HG03097 (cell line): Measurements from ENCODE around the gene KDM4C.
A peak's percentile ranks its signal among the peaks of the same experiment; 100 is the strongest.

Experiments used
- ATAC-seq: cut with Tn5 transposase; IDR thresholded peaks from one replicate; pipeline ENCODE4 v1.9.1; 2021; ENCODE audit not compliant: unreplicated experiment, low FRiP score

Gene KDM4C

GRCh38 chr9:7118633-7119032 lies 360.9 kb downstream of the KDM4C start:
- no peak for ATAC-seq

GRCh38 chr9:7119612-7120011 lies 361.8 kb downstream of the KDM4C start:
- ATAC-seq, result no peak

- peak; percentile 52 for ATAC-seq
These were observed 363.3 kb downstream of the KDM4C start for GRCh38 chr9:7121055-7121454.

GRCh38 chr9:7121664-7122063 lies 363.9 kb downstream of the KDM4C start:
- ATAC-seq, result no peak

- no peak for ATAC-seq
These were observed 366.0 kb downstream of the KDM4C start for GRCh38 chr9:7123743-7124142.

- no peak for ATAC-seq
These were observed 367.5 kb downstream of the KDM4C start for GRCh38 chr9:7125231-7125630.

GRCh38 chr9:7129391-7129790 lies 371.6 kb downstream of the KDM4C start:
- no peak for ATAC-seq

GRCh38 chr9:7130266-7130820 lies 372.6 kb downstream of the KDM4C start:
- ATAC-seq, result no peak

- no peak for ATAC-seq
These were observed 374.8 kb downstream of the KDM4C start for GRCh38 chr9:7132605-7133004.

- ATAC-seq, result no peak
These were observed 378.0 kb downstream of the KDM4C start for GRCh38 chr9:7135735-7136134.

GRCh38 chr9:7137040-7137439 lies 379.3 kb downstream of the KDM4C start:
- no peak for ATAC-seq

GRCh38 chr9:7137571-7137970 lies 379.8 kb downstream of the KDM4C start:
- no peak for ATAC-seq

- ATAC-seq, result no peak
These were observed 382.1 kb downstream of the KDM4C start for GRCh38 chr9:7139886-7140285.

- no peak for ATAC-seq
These were observed 382.6 kb downstream of the KDM4C start for GRCh38 chr9:7140401-7140800.

- ATAC-seq, result no peak
These were observed 385.9 kb downstream of the KDM4C start for GRCh38 chr9:7143645-7144200.

- ATAC-seq, result no peak
These were observed 386.7 kb downstream of the KDM4C start for GRCh38 chr9:7144265-7145046.

GRCh38 chr9:7145361-7146069 lies 387.7 kb downstream of the KDM4C start:
- ATAC-seq, result no peak

GRCh38 chr9:7146582-7146981 lies 388.8 kb downstream of the KDM4C start:
- no peak for ATAC-seq

- no peak for ATAC-seq
These were observed 389.6 kb downstream of the KDM4C start for GRCh38 chr9:7147121-7148090.

GRCh38 chr9:7148243-7148765 lies 390.5 kb downstream of the KDM4C start:
- no peak for ATAC-seq
